ENCODE measurements around the gene SLC39A11. TPM values are rescaled to one million over a fixed set of nuclear protein-coding genes. Genes with fewer than 3 reads are reported as not detected.

SLC39A11 gene
- total RNA-seq, 1 experiment from 2014 or later = 46.4 TPM

DNA sequence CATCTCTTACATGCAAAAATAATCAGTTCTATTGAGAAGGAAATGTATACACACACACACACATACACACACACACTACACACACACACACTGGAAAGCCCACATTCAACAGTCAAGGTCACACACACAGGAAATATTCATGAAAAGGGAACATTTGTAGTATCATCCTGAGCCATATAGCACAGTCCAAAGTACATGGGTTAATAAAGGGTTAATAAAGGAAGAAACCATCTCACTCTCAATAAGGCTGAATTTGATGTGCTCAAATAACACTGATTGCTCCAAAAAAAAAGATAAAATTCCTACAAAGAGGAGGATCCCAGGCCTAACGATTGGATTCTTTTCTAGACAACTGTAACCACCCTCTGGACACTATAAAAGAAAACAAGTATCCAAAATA is 164.7 kb downstream of the SLC39A11 start:
- TF ChIP-seq SRF (IDR thresholded peaks at IDR 0.05; ENCODE audit: low read depth) = no peak
- TF ChIP-seq, protein P1, sequence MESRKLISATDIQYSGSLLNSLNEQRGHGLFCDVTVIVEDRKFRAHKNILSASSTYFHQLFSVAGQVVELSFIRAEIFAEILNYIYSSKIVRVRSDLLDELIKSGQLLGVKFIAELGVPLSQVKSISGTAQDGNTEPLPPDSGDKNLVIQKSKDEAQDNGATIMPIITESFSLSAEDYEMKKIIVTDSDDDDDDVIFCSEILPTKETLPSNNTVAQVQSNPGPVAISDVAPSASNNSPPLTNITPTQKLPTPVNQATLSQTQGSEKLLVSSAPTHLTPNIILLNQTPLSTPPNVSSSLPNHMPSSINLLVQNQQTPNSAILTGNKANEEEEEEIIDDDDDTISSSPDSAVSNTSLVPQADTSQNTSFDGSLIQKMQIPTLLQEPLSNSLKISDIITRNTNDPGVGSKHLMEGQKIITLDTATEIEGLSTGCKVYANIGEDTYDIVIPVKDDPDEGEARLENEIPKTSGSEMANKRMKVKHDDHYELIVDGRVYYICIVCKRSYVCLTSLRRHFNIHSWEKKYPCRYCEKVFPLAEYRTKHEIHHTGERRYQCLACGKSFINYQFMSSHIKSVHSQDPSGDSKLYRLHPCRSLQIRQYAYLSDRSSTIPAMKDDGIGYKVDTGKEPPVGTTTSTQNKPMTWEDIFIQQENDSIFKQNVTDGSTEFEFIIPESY (IDR thresholded peaks at IDR 0.05; ENCODE audit: extremely low read depth, insufficient replicate concordance, low read length) = no peak
- TF ChIP-seq CBX3 (IDR thresholded peaks at IDR 0.05; ENCODE audit: low read depth) = no peak
- no peak for TF ChIP-seq CEBPB (IDR thresholded peaks at IDR 0.05; ENCODE audit: low read depth)
- no peak for TF ChIP-seq FOSL1 (IDR thresholded peaks at IDR 0.05; ENCODE audit: low read depth)
- TF ChIP-seq, protein P2, sequence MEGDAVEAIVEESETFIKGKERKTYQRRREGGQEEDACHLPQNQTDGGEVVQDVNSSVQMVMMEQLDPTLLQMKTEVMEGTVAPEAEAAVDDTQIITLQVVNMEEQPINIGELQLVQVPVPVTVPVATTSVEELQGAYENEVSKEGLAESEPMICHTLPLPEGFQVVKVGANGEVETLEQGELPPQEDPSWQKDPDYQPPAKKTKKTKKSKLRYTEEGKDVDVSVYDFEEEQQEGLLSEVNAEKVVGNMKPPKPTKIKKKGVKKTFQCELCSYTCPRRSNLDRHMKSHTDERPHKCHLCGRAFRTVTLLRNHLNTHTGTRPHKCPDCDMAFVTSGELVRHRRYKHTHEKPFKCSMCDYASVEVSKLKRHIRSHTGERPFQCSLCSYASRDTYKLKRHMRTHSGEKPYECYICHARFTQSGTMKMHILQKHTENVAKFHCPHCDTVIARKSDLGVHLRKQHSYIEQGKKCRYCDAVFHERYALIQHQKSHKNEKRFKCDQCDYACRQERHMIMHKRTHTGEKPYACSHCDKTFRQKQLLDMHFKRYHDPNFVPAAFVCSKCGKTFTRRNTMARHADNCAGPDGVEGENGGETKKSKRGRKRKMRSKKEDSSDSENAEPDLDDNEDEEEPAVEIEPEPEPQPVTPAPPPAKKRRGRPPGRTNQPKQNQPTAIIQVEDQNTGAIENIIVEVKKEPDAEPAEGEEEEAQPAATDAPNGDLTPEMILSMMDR (IDR thresholded peaks at IDR 0.05 in 2 of 3, conservative IDR thresholded peaks at IDR 0.05 in 1 of 3; ENCODE audit: borderline replicate concordance in 1 of 3, insufficient read depth in 1 of 3, low read depth in 2 of 3, low read length in 2 of 3) = no peak
- TF ChIP-seq, protein P3, sequence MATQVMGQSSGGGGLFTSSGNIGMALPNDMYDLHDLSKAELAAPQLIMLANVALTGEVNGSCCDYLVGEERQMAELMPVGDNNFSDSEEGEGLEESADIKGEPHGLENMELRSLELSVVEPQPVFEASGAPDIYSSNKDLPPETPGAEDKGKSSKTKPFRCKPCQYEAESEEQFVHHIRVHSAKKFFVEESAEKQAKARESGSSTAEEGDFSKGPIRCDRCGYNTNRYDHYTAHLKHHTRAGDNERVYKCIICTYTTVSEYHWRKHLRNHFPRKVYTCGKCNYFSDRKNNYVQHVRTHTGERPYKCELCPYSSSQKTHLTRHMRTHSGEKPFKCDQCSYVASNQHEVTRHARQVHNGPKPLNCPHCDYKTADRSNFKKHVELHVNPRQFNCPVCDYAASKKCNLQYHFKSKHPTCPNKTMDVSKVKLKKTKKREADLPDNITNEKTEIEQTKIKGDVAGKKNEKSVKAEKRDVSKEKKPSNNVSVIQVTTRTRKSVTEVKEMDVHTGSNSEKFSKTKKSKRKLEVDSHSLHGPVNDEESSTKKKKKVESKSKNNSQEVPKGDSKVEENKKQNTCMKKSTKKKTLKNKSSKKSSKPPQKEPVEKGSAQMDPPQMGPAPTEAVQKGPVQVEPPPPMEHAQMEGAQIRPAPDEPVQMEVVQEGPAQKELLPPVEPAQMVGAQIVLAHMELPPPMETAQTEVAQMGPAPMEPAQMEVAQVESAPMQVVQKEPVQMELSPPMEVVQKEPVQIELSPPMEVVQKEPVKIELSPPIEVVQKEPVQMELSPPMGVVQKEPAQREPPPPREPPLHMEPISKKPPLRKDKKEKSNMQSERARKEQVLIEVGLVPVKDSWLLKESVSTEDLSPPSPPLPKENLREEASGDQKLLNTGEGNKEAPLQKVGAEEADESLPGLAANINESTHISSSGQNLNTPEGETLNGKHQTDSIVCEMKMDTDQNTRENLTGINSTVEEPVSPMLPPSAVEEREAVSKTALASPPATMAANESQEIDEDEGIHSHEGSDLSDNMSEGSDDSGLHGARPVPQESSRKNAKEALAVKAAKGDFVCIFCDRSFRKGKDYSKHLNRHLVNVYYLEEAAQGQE (IDR thresholded peaks at IDR 0.05; ENCODE audit: low read depth) = no peak
- no peak for TF ChIP-seq JUND (IDR thresholded peaks at IDR 0.05)
- TF ChIP-seq RAD21 (IDR thresholded peaks at IDR 0.05; ENCODE audit: low read depth) = no peak
- no peak for TF ChIP-seq SIN3A (IDR thresholded peaks at IDR 0.05; ENCODE audit: low read depth)
- ATAC-seq (no peak), DNase-seq (ENCODE audit: low read depth, low spot score) (no peak)
- ChIA-PET CTCF (no interaction called here), POLR2A (no interaction called here), RAD21 (ENCODE audit: low non-redundant PET in 1 of 2, low total read pairs in 2 of 2, uncharacterized antibody in 2 of 2, unreplicated experiment in 2 of 2) (no interaction called here)
- Histone ChIP-seq H3K9me2 (ENCODE audit: insufficient read depth) (no peaks in the 10 kb centered on the region), H2AFZ (ENCODE audit: low read depth, low read length, poor library complexity, severe bottlenecking) (no peak overlapping the region), H3K4me3 (replicated peaks in 1 of 2; ENCODE audit: low read depth in 1 of 2, low read length in 2 of 2) (no peak overlapping the region), H3K36me3 (ENCODE audit: control insufficient read depth in 1 of 2, insufficient read depth in 2 of 2, low read length in 2 of 2) (no peaks in the 10 kb centered on the region), H3K4me2 (ENCODE audit: low read length) (no peak overlapping the region), H3K79me2 (ENCODE audit: insufficient read depth, low read length) (no peaks in the 10 kb centered on the region), H3K9me3 (ENCODE audit: control insufficient read depth in 1 of 2, insufficient read depth in 1 of 2, low read depth in 1 of 2, low read length in 2 of 2) (no peaks in the 10 kb centered on the region), H4K20me1 (ENCODE audit: insufficient read depth) (no peaks in the 10 kb centered on the region), H3K9ac (ENCODE audit: low read length) (no peak overlapping the region), H3K27ac (ENCODE audit: low read depth, low read length) (no peak overlapping the region), H3K4me1 (ENCODE audit: control insufficient read depth in 1 of 2, insufficient read depth in 2 of 2, low read length in 2 of 2) (peaks cover 0 to 10% of the 10 kb centered on the region in 2 experiments; a peak in 2 of 4 replicates), H3K27me3 (ENCODE audit: insufficient read depth, low read length) (no peaks in the 10 kb centered on the region)
- BruUV-seq (replicated peaks) = no TSS peak
- intact Hi-C loops (cut with micrococcal nuclease) = no loop called here
